ENCODE measurements around the gene RHO. TPM values are rescaled to one million over a fixed set of nuclear protein-coding genes. Genes with fewer than 3 reads are reported as not detected.

The RHO gene
- total and polyA plus RNA-seq, 2 donors (not counting 3 experiments of a cell fraction or from before 2014, with no cell fraction given) = not detected

GRCh38 chr3:129512595-129512994 is 15.8 kb upstream of the RHO start:
- POLR2A ChIA-PET = no interaction called here
- no peak for FAIRE-seq
- intact Hi-C loops (cut with micrococcal nuclease) = no loop called here
- CTCF ChIA-PET = interaction anchor here (1.3 kb wide), 1 partner anchor 14 kb away, joined by 3 read pairs; no protein-coding TSS in a partner anchor
- BruUV-seq (replicated peaks) = no TSS peak
- Histone ChIP-seq H3K9me3 (replicated peaks; ENCODE audit: control insufficient read depth, insufficient read depth, low read length) (no peaks in the 10 kb centered on the region), H3K27me3 (ENCODE audit: control insufficient read depth in 2 of 2, insufficient read depth in 2 of 2, low read length in 2 of 2) (no peaks in the 10 kb centered on the region), H3K4me2 (ENCODE audit: insufficient read depth, low read length) (no peak overlapping the region), H3K4me1 (ENCODE audit: control insufficient read depth, extremely low read depth, insufficient read depth, low read length) (no peaks in the 10 kb centered on the region), H3K4me3 (replicated peaks in 1 of 3; ENCODE audit: insufficient read depth in 1 of 3, low read depth in 1 of 3, low read length in 3 of 3) (no peak overlapping the region), H3K9me1 (replicated peaks; ENCODE audit: control insufficient read depth, extremely low read depth, insufficient read depth, low read length) (no peaks in the 10 kb centered on the region), H3K9ac (replicated peaks; ENCODE audit: extremely low read depth, insufficient read depth, low read length) (no peak overlapping the region), H3K79me2 (ENCODE audit: control insufficient read depth, insufficient read depth, low read length) (no peaks in the 10 kb centered on the region), H3K36me3 (ENCODE audit: control insufficient read depth in 2 of 2, extremely low read depth in 1 of 2, insufficient read depth in 2 of 2, low read length in 2 of 2) (peaks cover 0 to 15% of the 10 kb centered on the region in 2 experiments), H4K20me1 (replicated peaks; ENCODE audit: control insufficient read depth, extremely low read depth, insufficient read depth, low read length) (no peaks in the 10 kb centered on the region), H2AFZ (ENCODE audit: low read depth, low read length) (no peak overlapping the region), H3K27ac (ENCODE audit: insufficient read depth, low read depth, low read length) (no peak overlapping the region)
- DNase-seq (ENCODE audit: low read depth, low spot score) = no peak
- TF ChIP-seq MYC (IDR thresholded peaks at IDR 0.05; ENCODE audit: low read depth, low read length) (no peak), EZH2 (IDR thresholded peaks at IDR 0.05; ENCODE audit: borderline replicate concordance, low read depth, low read length, severe bottlenecking) (no peak), POLR2AphosphoS5 (IDR thresholded peaks at IDR 0.05; ENCODE audit: insufficient read depth, low read depth, low read length) (no peak), FOS (IDR thresholded peaks at IDR 0.05; ENCODE audit: borderline replicate concordance, insufficient read depth, low read length) (no peak), MAX (IDR thresholded peaks at IDR 0.05; ENCODE audit: insufficient read depth, insufficient read length) (no peak), GATA2 (IDR thresholded peaks at IDR 0.05; ENCODE audit: insufficient read depth, insufficient read length, low read depth, low read length) (no peak), JUN (IDR thresholded peaks at IDR 0.05; ENCODE audit: borderline replicate concordance, insufficient read depth, insufficient read length, low read depth) (no peak), POLR2A (IDR thresholded peaks at IDR 0.05; ENCODE audit: low read depth, low read length) (no peak), CTCF (IDR thresholded peaks at IDR 0.05; ENCODE audit: extremely low read depth in 1 of 2, insufficient read depth in 1 of 2, low read depth in 1 of 2, low read length in 2 of 2) (no peak)
- dilution Hi-C loops (cut with MboI; ENCODE audit: extremely low pct_ligation_motif_present, low sequenced_read_pairs) = no loop called here

All from endothelial cell of umbilical vein (primary cell).